ENCODE measurements around the gene ATG3. TPM values are rescaled to one million over a fixed set of nuclear protein-coding genes. Genes with fewer than 3 reads are reported as not detected.

The ATG3 gene
- total RNA-seq, 1 experiment from 2014 or later: 75.1 TPM

DNA sequence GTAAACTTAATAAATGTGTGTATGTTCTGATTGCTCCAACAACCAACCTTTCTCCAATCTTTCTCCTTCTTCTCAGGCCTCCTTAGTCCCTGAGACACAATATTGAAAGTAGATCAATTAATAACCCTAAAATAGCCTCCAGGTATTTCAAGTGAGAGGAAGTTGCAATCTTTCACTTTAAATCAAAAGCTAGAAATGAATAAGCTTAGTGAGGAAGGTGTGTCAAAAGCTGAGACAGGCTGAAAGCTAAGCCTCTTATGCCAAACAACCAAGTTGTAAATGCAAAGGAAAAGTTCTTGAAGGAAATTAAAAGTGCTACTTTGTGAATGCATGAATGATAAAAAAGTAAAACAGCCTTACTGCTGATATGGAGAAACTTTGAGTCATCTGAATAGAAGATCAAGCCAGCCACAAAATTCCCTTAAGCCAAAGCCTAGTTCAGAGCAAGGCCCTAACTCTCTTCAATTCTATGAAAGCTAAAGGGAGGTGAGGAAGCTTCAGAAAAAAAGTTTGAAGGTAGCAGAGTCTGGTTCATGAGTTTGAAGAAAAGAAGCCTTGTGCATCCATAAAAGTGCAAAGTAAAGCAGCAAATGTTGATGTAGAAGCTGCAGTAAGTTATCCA is 40.6 kb upstream of the ATG3 start:
- Histone ChIP-seq H3K4me3 (ENCODE audit: low read depth in 2 of 2, low read length in 2 of 2) (no peak overlapping the region), H3K27ac (ENCODE audit: low read length) (no peak overlapping the region), H3K36me3 (ENCODE audit: control insufficient read depth, insufficient read depth, low read length) (no peaks in the 10 kb centered on the region), H3K9me3 (ENCODE audit: control insufficient read depth, insufficient read depth, low read depth, low read length) (no peaks in the 10 kb centered on the region), H3K4me1 (ENCODE audit: control insufficient read depth, insufficient read depth, low read length) (no peaks in the 10 kb centered on the region), H3K27me3 (ENCODE audit: control insufficient read depth, insufficient read depth, low read length) (peaks cover 2% of the 10 kb centered on the region; the same call in 1 of the 2 replicates)
- intact Hi-C loops (cut with micrococcal nuclease; ENCODE audit: unreplicated experiment) (no loop called here), in situ Hi-C loops (cut with HindIII; ENCODE audit: low pct_unique_long_range_greater_than_20kb, low sequenced_read_pairs) (no loop called here)
- POLR2A ChIA-PET: interaction anchor here (0.5 kb wide), 1 partner anchor 1101 kb away, joined by 14 read pairs; no protein-coding TSS in a partner anchor
- DNase-seq (ENCODE audit: low read depth, low spot score) (no peak), ATAC-seq (no peak)
- CTCF ChIA-PET: interaction anchor here (0.9 kb wide), 1 partner anchor 36 kb away, joined by 3 read pairs; no protein-coding TSS in a partner anchor
- no TSS peak for BruUV-seq (replicated peaks)
- TF ChIP-seq POLR2AphosphoS5 (IDR thresholded peaks at IDR 0.05; ENCODE audit: low read depth, low read length) (no peak), CTCF (IDR thresholded peaks at IDR 0.05) (no peak), SIN3A (IDR thresholded peaks at IDR 0.05; ENCODE audit: borderline replicate concordance, insufficient read depth, low read depth, low read length) (no peak), TCF7L2 (IDR thresholded peaks at IDR 0.05; ENCODE audit: low read depth, low read length) (no peak), REST (IDR thresholded peaks at IDR 0.05; ENCODE audit: insufficient read depth in 1 of 2, low read depth in 2 of 2, low read length in 1 of 2) (no peak)

- H3K9me3 ChIP-seq (ENCODE audit: control insufficient read depth, insufficient read depth, low read depth, low read length): no peaks in the 10 kb centered on the region
- no peak for TF ChIP-seq POLR2AphosphoS5 (IDR thresholded peaks at IDR 0.05; ENCODE audit: low read depth, low read length)
- in situ Hi-C loops (cut with HindIII; ENCODE audit: low pct_unique_long_range_greater_than_20kb, low sequenced_read_pairs): no loop called here
- intact Hi-C loops (cut with micrococcal nuclease; ENCODE audit: unreplicated experiment): no loop called here
- no peaks in the 10 kb centered on the region; the same call in 1 of the 2 replicates for H3K27me3 ChIP-seq (ENCODE audit: control insufficient read depth, insufficient read depth, low read length)
- no peaks in the 10 kb centered on the region for H3K36me3 ChIP-seq (ENCODE audit: control insufficient read depth, insufficient read depth, low read length)
- no peak overlapping the region for H3K4me3 ChIP-seq (ENCODE audit: low read depth in 2 of 2, low read length in 2 of 2)
- POLR2A ChIA-PET: no interaction called here
- ATAC-seq (no peak), DNase-seq (ENCODE audit: low read depth, low spot score) (no peak)
- no peaks in the 10 kb centered on the region for H3K4me1 ChIP-seq (ENCODE audit: control insufficient read depth, insufficient read depth, low read length)
- BruUV-seq (replicated peaks): no TSS peak
- H3K27ac ChIP-seq (ENCODE audit: low read length): no peak overlapping the region
- CTCF ChIA-PET: no interaction called here
Observed at GRCh38 chr3:112598731-112599130, 37.0 kb upstream of the ATG3 start.

DNA sequence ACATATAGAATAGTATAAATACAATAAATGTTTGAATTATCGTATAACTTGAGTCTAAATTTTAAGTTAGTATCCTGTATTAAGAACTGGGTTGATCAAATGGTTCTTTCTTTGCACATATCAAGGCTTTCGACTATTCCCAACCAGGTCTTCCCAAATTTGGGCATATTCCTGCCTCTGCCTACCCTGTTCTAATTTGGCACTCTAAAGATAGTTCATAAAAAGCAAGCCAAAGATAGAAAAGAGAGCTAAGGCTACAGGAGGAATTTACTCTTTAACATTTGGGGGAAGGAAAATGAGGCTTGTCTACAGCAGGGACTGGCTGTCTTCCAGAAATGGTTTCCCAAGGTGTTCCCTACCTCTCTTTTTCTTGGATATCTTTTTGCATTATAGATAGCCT is 36.2 kb upstream of the ATG3 start:
- in situ Hi-C loops (cut with HindIII; ENCODE audit: low pct_unique_long_range_greater_than_20kb, low sequenced_read_pairs) (no loop called here), intact Hi-C loops (cut with micrococcal nuclease; ENCODE audit: unreplicated experiment) (no loop called here)
- no peaks in the 10 kb centered on the region; the same call in 1 of the 2 replicates for H3K27me3 ChIP-seq (ENCODE audit: control insufficient read depth, insufficient read depth, low read length)
- H3K4me3 ChIP-seq (ENCODE audit: low read depth in 2 of 2, low read length in 2 of 2): no peak overlapping the region
- TF ChIP-seq SIN3A (IDR thresholded peaks at IDR 0.05; ENCODE audit: borderline replicate concordance, insufficient read depth, low read depth, low read length): no peak
- TF ChIP-seq TCF7L2 (IDR thresholded peaks at IDR 0.05; ENCODE audit: low read depth, low read length): no peak
- TF ChIP-seq POLR2AphosphoS5 (IDR thresholded peaks at IDR 0.05; ENCODE audit: low read depth, low read length): no peak
- TF ChIP-seq CTCF (IDR thresholded peaks at IDR 0.05): no peak
- no peak for TF ChIP-seq REST (IDR thresholded peaks at IDR 0.05; ENCODE audit: insufficient read depth in 1 of 2, low read depth in 2 of 2, low read length in 1 of 2)
- no peak overlapping the region for H3K27ac ChIP-seq (ENCODE audit: low read length)
- H3K36me3 ChIP-seq (ENCODE audit: control insufficient read depth, insufficient read depth, low read length): no peaks in the 10 kb centered on the region
- H3K4me1 ChIP-seq (ENCODE audit: control insufficient read depth, insufficient read depth, low read length): no peaks in the 10 kb centered on the region
- no TSS peak for BruUV-seq (replicated peaks)
- no peaks in the 10 kb centered on the region for H3K9me3 ChIP-seq (ENCODE audit: control insufficient read depth, insufficient read depth, low read depth, low read length)
- DNase-seq (ENCODE audit: low read depth, low spot score): no peak
- ChIA-PET POLR2A (no interaction called here), CTCF (no interaction called here)
- no peak for ATAC-seq
